CD14-positive monocyte (primary cell): ENCODE data around the gene IFIT1. TPM values are rescaled to one million over a fixed set of nuclear protein-coding genes. Genes with fewer than 3 reads are reported as not detected.

Source experiments
- DNase-seq, 3 donors: peaks; one replicate each; pipeline ENCODE4 v3.0.0-alpha.2; 2011 to 2022
- H2AFZ ChIP-seq: 2 replicates; pipeline ENCODE4 v1.6.0; 2012; ENCODE audit warnings: mild to moderate bottlenecking, low read depth, low read length, inconsistent platforms; ENCODE audit not compliant: insufficient read depth, poor library complexity, severe bottlenecking
- H3K27ac ChIP-seq, 2 donors: 1 replicate in 1 of 2; 2 replicates in 1 of 2; pipeline ENCODE4 v1.5.1; 2012 to 2013; ENCODE audit warnings: low read length in 2 of 2, control low read depth in 1 of 2, inconsistent platforms in 1 of 2, low read depth in 1 of 2, mild to moderate bottlenecking in 1 of 2
- H3K27me3 ChIP-seq, 2 donors: one replicate each; pipeline versions ENCODE4 v1.6.0 to v1.6.1; 2011 to 2013; ENCODE audit warnings: low read length in 2 of 2; ENCODE audit not compliant: control insufficient read depth in 2 of 2, insufficient read depth in 2 of 2
- H3K36me3 ChIP-seq, 2 donors: replicated peaks in 1 of 2; 1 replicate in 1 of 2; 2 replicates in 1 of 2; pipeline versions ENCODE4 v1.5.1 to v1.6.1; 2012 to 2013; ENCODE audit warnings: low read length in 2 of 2, control low read depth in 1 of 2, inconsistent platforms in 1 of 2, mild to moderate bottlenecking in 1 of 2; ENCODE audit not compliant: insufficient read depth in 2 of 2, control insufficient read depth in 1 of 2
- H3K4me1 ChIP-seq, 2 donors: 1 replicate in 1 of 2; 2 replicates in 1 of 2; pipeline versions ENCODE4 v1.5.1 to v1.6.1; 2012 to 2013; ENCODE audit warnings: low read length in 2 of 2, control low read depth in 1 of 2, inconsistent platforms in 1 of 2, mild to moderate bottlenecking in 1 of 2, moderate library complexity in 1 of 2; ENCODE audit not compliant: insufficient read depth in 2 of 2, control insufficient read depth in 1 of 2
- H3K4me2 ChIP-seq: replicated peaks from 2 replicates; pipeline ENCODE3; 2012; ENCODE audit warnings: low read length, moderate library complexity, mild to moderate bottlenecking; ENCODE audit not compliant: poor library complexity, severe bottlenecking; ENCODE audit errors: extremely low read depth
- H3K4me3 ChIP-seq, 3 experiments: fragments of 200-600 bp in 1 of 3; sonication (generic) in 1 of 3; replicated peaks in 1 of 3; 1 replicate in 2 of 3; 2 replicates in 1 of 3; pipeline ENCODE4 v1.5.1; 2011 to 2013; ENCODE audit warnings: low read length in 3 of 3, mild to moderate bottlenecking in 3 of 3, control low read depth in 2 of 3, low read depth in 2 of 3, inconsistent platforms in 1 of 3, moderate library complexity in 1 of 3
- H3K79me2 ChIP-seq: 2 replicates; pipeline ENCODE4 v1.6.0; 2012; ENCODE audit warnings: mild to moderate bottlenecking, control low read depth, inconsistent platforms, low read length, moderate library complexity; ENCODE audit not compliant: insufficient read depth
- H3K9ac ChIP-seq: 2 replicates; pipeline ENCODE4 v1.6.0; 2017; ENCODE audit warnings: low read length, mild to moderate bottlenecking; ENCODE audit not compliant: insufficient read depth, poor library complexity, severe bottlenecking
- H3K9me3 ChIP-seq, 2 donors: replicated peaks in 1 of 2; 1 replicate in 1 of 2; 2 replicates in 1 of 2; pipeline versions ENCODE4 v1.5.1 to v1.6.1; 2012 to 2013; ENCODE audit warnings: low read length in 2 of 2, control low read depth in 1 of 2; ENCODE audit not compliant: control insufficient read depth in 1 of 2, insufficient read depth in 1 of 2
- H4K20me1 ChIP-seq: 2 replicates; pipeline ENCODE4 v1.6.0; 2012; ENCODE audit warnings: mild to moderate bottlenecking, low read length, control low read depth, moderate library complexity; ENCODE audit not compliant: insufficient read depth
- H3K27ac Mint-ChIP-seq, 7 donors: one replicate each; pipeline ENCODE4 v1.8.0; 2020; ENCODE audit warnings: mild to moderate bottlenecking in 7 of 7, mixed read lengths in 7 of 7, moderate library complexity in 6 of 7, inconsistent platforms in 2 of 7
- H3K27me3 Mint-ChIP-seq, 3 donors: one replicate each; pipeline ENCODE4 v1.8.0; 2021 to 2022; ENCODE audit warnings: low read depth in 3 of 3, mild to moderate bottlenecking in 3 of 3, mixed read lengths in 3 of 3, moderate library complexity in 3 of 3, inconsistent platforms in 1 of 3
- H3K36me3 Mint-ChIP-seq, 2 donors: one replicate each; pipeline ENCODE4 v1.8.0; 2020; ENCODE audit warnings: mixed read lengths in 2 of 2, inconsistent platforms in 1 of 2, mild to moderate bottlenecking in 1 of 2
- H3K4me1 Mint-ChIP-seq: one replicate; pipeline ENCODE4 v1.8.0; 2020; ENCODE audit warnings: mild to moderate bottlenecking, mixed read lengths
- H3K4me3 Mint-ChIP-seq, 2 donors: one replicate each; pipeline ENCODE4 v1.8.0; 2020; ENCODE audit warnings: mild to moderate bottlenecking in 2 of 2, mixed read lengths in 2 of 2, moderate library complexity in 1 of 2
- H3K9me3 Mint-ChIP-seq, 7 donors: one replicate each; pipeline ENCODE4 v1.8.0; 2020 to 2022; ENCODE audit warnings: mixed read lengths in 7 of 7, mild to moderate bottlenecking in 6 of 7, moderate library complexity in 6 of 7, inconsistent platforms in 2 of 7
- WGBS: methylation state at CpG from one replicate; pipeline ENCODE4 v1.1.5; 2013; ENCODE audit warnings: missing lambda C conversion rate; ENCODE audit not compliant: insufficient coverage; 5-methylcytosine and 5-hydroxymethylcytosine counted together
- intact Hi-C, 2 donors: fragments of 100-400 bp; cut with micrococcal nuclease; formaldehyde crosslinking; loops; one replicate each; pipeline versions ENCODE4 v1.15.0 to v1.15.1; 2023
- polyA plus RNA-seq, 3 donors: library from polyadenylated mRNA; depleted of rRNA in 1 of 3; unstranded in 2 of 3; stranded (reverse) in 1 of 3; fragments of 300-500 nt in 2 of 3; fragments of >200 nt in 1 of 3; fragmentation: Illumina TruSeq in 2 of 3; gene quantifications; 1 replicate in 2 of 3; 2 replicates in 1 of 3; pipeline ENCODE4 v1.2.3, GENCODE V29; 2012 to 2021
- TF ChIP-seq, protein P1 (sequence below): fragments of 200-600 bp; IDR thresholded peaks from one replicate; pipeline ENCODE4 v1.8.0; 2022; ENCODE audit warnings: antibody characterized with exemption, mild to moderate bottlenecking

IFIT1 gene
- polyA plus RNA-seq, 3 donors, result 4.8 to 17.1 (median 12.1) TPM

DNA sequence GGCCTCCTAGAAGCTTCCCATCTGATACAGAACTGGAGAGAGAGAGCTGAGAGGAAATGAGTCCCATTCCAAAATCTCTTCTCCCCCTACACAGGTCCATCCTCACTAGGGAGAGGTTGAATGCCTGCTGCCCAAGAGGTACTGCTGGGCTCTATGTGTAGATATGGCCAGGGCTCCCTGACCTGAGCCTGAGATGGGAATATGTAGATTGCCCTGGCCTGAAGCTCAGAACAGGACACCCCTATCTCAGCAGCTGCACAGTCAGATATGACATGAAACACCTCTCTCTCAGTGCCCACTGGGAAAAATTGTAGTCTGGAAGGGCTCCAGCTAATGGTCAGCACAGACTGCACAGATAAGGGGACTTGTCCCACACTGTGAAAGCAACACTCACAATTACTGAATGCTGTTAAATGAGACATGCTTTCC lies 17.7 kb upstream of the IFIT1 start:
- Mint-ChIP-seq H3K4me1 (peaks cover 14% of the 10 kb centered on the region), H3K9me3 (no peaks in the 10 kb centered on the region), H3K36me3 (no peaks in the 10 kb centered on the region), H3K27ac (peak overlapping the region in 1 of 7 donors; percentile 24), H3K27me3 (peaks cover 0 to 4% (median 2%) of the 10 kb centered on the region in 3 donors), H3K4me3 (no peak overlapping the region)
- no peaks in the 10 kb centered on the region for H3K79me2 ChIP-seq
- intact Hi-C loops, result no loop called here
- H4K20me1 ChIP-seq, result no peaks in the 10 kb centered on the region
- H3K4me1 ChIP-seq, result peaks cover 8 to 10% of the 10 kb centered on the region in 2 donors
- no peak overlapping the region for H3K4me3 ChIP-seq
- H3K4me2 ChIP-seq, result no peak overlapping the region
- H3K36me3 ChIP-seq, result no peaks in the 10 kb centered on the region
- TF ChIP-seq, protein P1, sequence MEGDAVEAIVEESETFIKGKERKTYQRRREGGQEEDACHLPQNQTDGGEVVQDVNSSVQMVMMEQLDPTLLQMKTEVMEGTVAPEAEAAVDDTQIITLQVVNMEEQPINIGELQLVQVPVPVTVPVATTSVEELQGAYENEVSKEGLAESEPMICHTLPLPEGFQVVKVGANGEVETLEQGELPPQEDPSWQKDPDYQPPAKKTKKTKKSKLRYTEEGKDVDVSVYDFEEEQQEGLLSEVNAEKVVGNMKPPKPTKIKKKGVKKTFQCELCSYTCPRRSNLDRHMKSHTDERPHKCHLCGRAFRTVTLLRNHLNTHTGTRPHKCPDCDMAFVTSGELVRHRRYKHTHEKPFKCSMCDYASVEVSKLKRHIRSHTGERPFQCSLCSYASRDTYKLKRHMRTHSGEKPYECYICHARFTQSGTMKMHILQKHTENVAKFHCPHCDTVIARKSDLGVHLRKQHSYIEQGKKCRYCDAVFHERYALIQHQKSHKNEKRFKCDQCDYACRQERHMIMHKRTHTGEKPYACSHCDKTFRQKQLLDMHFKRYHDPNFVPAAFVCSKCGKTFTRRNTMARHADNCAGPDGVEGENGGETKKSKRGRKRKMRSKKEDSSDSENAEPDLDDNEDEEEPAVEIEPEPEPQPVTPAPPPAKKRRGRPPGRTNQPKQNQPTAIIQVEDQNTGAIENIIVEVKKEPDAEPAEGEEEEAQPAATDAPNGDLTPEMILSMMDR, result no peak
- no peak overlapping the region for H2AFZ ChIP-seq
- DNase-seq, result no peak
- H3K9ac ChIP-seq, result no peak overlapping the region
- no peak overlapping the region for H3K27ac ChIP-seq
- no peaks in the 10 kb centered on the region for H3K9me3 ChIP-seq
- H3K27me3 ChIP-seq, result no peaks in the 10 kb centered on the region

DNA sequence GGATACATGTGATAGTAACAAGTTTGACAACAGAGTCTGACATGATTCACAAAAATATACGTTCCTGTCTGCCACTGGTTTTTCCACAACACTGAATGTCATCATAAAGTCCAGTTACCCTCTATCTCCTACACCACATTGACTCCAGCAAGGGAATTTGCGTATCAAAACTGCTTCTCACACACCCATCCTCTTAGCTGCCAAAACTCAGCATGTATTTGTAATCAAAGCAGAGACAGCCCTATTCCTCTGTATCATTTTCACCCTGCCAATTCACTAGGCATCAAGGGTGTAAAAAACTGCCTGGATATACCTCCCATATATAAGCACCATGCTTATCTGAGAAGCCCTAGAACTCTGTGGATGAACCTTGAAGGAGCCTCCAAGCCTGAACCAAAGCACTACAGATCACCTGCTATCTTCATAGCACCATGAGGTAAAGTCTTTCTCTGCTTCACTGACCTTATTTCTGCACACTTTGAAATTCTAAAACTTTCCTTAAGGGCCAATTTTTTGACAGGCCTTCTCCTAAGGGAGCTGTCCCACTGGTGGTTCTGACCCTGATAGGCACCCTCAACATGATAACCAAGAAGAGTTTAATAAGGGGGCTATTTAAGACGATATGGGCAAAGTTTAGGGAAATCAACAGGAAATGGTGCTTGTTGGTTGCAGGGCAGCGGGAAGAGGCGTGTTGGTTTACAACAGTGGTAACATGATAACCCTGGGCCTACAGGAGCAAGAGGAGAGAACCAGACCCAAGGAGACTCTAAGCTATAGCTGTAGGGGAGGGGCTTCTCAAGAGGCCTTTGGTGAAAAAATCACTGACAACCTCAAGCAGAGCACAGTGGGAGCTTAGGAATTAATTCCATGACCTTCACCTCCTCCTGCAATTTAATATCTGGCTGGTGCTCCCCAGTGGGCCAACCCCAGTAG lies 14.5 kb upstream of the IFIT1 start, which contains the start of gene IFIT1B:
TSS of gene IFIT1B (plus strand) at position 352 of the 933 bp plus-strand sequence. CDS start at position 432, 80 bp downstream.
- no peaks in the 10 kb centered on the region for H3K36me3 Mint-ChIP-seq
- H3K4me1 ChIP-seq, result peaks cover 8 to 10% of the 10 kb centered on the region in 2 donors
- H3K4me2 ChIP-seq, result no peak within 1 kb of the TSS
- no peaks in the 10 kb centered on the region for H3K27me3 ChIP-seq
- no peaks in the 10 kb centered on the region for H4K20me1 ChIP-seq
- DNase-seq, result no peak
- H3K79me2 ChIP-seq, result no peaks in the 10 kb centered on the region
- H3K9ac ChIP-seq, result no peak within 1 kb of the TSS
- H3K9me3 ChIP-seq, result no peaks in the 10 kb centered on the region
- no peaks in the 10 kb centered on the region for H3K36me3 ChIP-seq
- peak within 1 kb of the TSS in 1 of 7 donors; percentile 20 for H3K27ac Mint-ChIP-seq
- WGBS, result 96% methylated on average over 5 of the region's 5 CpGs
- no peaks in the 10 kb centered on the region for H3K9me3 Mint-ChIP-seq
- H3K4me1 Mint-ChIP-seq, result peaks cover 16% of the 10 kb centered on the region
- H3K4me3 ChIP-seq, result no peak within 1 kb of the TSS
- H3K27me3 Mint-ChIP-seq, result peaks cover 0 to 6% (median 3%) of the 10 kb centered on the region in 3 donors
- no peak within 1 kb of the TSS for H3K4me3 Mint-ChIP-seq
- TF ChIP-seq, protein P1, result no peak
- intact Hi-C loops, result no loop called here
- no peak within 1 kb of the TSS for H3K27ac ChIP-seq
- no peak within 1 kb of the TSS for H2AFZ ChIP-seq
